Testis (tissue), 3 donors: ENCODE data around the gene ZNRF3. TPM values are rescaled to one million over a fixed set of nuclear protein-coding genes. Genes with fewer than 3 reads are reported as not detected.

Source experiments
- DNase-seq: peaks from one replicate; pipeline ENCODE4 v3.0.0-alpha.2; 2019
- H3K27ac ChIP-seq, 2 donors: fragments of 200-600 bp; sonication (generic); one replicate each; pipeline ENCODE4 v1.5.1; 2019
- H3K27me3 ChIP-seq: fragments of 200-600 bp; sonication (generic); one replicate; pipeline ENCODE4 v1.5.1; 2019
- H3K36me3 ChIP-seq: fragments of 200-600 bp; sonication (generic); one replicate; pipeline ENCODE4 v1.5.1; 2017; ENCODE audit warnings: low read depth; ENCODE audit errors: missing control alignments
- H3K4me1 ChIP-seq: fragments of 200-600 bp; sonication (generic); one replicate; pipeline ENCODE4 v1.5.1; 2019
- H3K4me3 ChIP-seq, 2 donors: fragments of 200-600 bp; sonication (generic); one replicate each; pipeline ENCODE4 v1.5.1; 2017 to 2019
- H3K9me3 ChIP-seq: fragments of 200-600 bp; sonication (generic); one replicate; pipeline ENCODE4 v1.5.1; 2017
- CTCF ChIP-seq, 3 experiments: fragments of 450-650 bp in 2 of 3; fragments of 200-600 bp in 1 of 3; sonication (generic) in 1 of 3; IDR thresholded peaks; one replicate each; pipeline ENCODE4 v1.5.1; 2016 to 2019; ENCODE audit warnings: antibody characterized with exemption in 3 of 3, mild to moderate bottlenecking in 2 of 3, moderate library complexity in 1 of 3
- POLR2A ChIP-seq: fragments of 450-650 bp; IDR thresholded peaks from one replicate; pipeline ENCODE4 v1.6.1; 2017; ENCODE audit warnings: antibody characterized with exemption, mild to moderate bottlenecking, moderate library complexity
- WGBS, 2 donors: methylation state at CpG; one replicate each; pipeline ENCODE4 v1.1.5; 2018; 5-methylcytosine and 5-hydroxymethylcytosine counted together
- intact Hi-C: fragments of 100-400 bp; cut with DNase I; formaldehyde crosslinking; loops from one replicate; pipeline ENCODE4 v1.15.1; 2023; ENCODE audit warnings: low total_unique reads
- polyA plus RNA-seq: library from polyadenylated mRNA; stranded (reverse); fragments of 350-450 nt; fragmentation: Illumina TruSeq; extraction: RNeasy Lipid Tissue Mini Kit (QIAGEN cat#74804); gene quantifications from one replicate; pipeline ENCODE4 v1.2.3, GENCODE V29; 2014; ENCODE audit warnings: low read depth, low replicate concordance; ENCODE audit not compliant: insufficient read depth
- total RNA-seq, 2 donors: library from RNA; depleted of rRNA; stranded (reverse); fragments of >200 nt; gene quantifications; one replicate each; pipeline ENCODE4 v1.2.3, GENCODE V29; 2016

Gene ZNRF3
- total and polyA plus RNA-seq, 3 donors from 2014 or later: 13.9 to 44.5 (median 32.2) TPM

GRCh38 chr22:29026579-29026978, 143.2 kb downstream of the ZNRF3 start:
- 92 to 93% methylated on average over 3 of the region's 3 CpGs for WGBS, 2 donors
- no peak overlapping the region for H3K27ac ChIP-seq
- no peaks in the 10 kb centered on the region for H3K27me3 ChIP-seq
- H3K9me3 ChIP-seq: no peaks in the 10 kb centered on the region
- TF ChIP-seq POLR2A (no peak), CTCF (IDR thresholded peaks at IDR 0.05) (no peak)
- intact Hi-C loops: no loop called here
- H3K4me3 ChIP-seq: no peak overlapping the region
- DNase-seq: no peak
- peaks cover 13% of the 10 kb centered on the region for H3K4me1 ChIP-seq
- no peaks in the 10 kb centered on the region for H3K36me3 ChIP-seq

DNA sequence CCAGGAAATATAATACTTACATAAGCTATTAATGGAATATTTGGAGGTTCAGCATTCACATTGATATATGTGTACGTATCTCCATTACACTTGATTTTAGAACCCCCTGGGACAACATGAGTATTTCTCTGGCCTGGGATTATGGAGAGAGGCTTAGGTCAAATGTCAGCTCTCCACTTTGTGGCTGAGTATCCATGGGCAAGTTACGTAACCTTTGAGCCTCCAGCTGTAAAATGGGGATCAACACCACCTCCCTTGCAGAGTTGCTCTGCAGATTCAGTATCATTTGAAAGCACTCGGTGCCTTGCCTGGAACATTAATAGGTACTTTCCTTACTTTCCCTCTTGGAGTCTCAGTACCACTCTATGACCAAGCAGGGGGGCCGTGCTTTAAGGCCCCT, 145.1 kb downstream of the ZNRF3 start:
- H3K27ac ChIP-seq: no peak overlapping the region
- WGBS, 2 donors: 89 to 92% methylated on average over 4 of the region's 4 CpGs
- TF ChIP-seq POLR2A: no peak
- no peak for TF ChIP-seq CTCF (IDR thresholded peaks at IDR 0.05)

DNA sequence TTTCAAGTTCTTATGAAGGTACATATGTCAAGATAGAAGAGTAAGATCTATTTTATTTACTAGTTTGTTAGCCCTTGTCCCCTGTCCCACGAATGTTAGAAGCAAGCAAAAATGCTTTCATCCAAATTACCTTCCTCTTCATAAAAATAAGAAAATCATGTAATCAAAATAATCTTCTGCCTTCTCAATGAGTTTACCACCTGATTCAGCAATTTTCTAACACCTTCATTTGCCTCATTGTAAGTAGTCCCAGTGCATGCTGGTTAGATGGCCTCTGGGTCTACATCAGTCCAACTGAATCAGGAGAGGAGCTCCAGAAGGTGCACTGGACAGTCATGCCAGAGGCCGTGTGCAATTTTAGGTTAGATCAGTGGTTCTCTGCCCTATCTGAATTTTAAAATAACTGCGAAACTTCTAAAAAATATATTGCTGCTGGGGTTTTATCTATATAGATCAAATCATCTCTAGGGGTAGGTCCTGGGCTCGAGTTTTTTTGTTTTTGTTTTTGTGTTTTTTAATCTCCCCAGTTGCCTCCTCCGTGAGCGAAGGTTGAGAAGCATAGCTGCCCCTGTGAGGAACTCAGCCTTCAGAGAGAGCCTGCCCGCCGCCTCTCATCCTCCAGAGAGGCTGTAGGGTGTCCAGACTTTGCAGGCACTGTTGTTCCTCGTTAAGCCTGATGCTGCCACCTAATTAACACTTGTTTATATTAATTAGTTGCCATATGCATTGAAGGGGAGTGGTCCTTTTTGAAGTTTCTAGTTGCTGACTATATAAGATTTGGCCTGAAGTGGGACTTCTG, 146.0 kb downstream of the ZNRF3 start:
- Histone ChIP-seq H3K27ac (no peak overlapping the region), H3K27me3 (no peaks in the 10 kb centered on the region), H3K4me1 (peaks cover 26% of the 10 kb centered on the region), H3K4me3 (no peak overlapping the region), H3K9me3 (no peaks in the 10 kb centered on the region), H3K36me3 (no peaks in the 10 kb centered on the region)
- TF ChIP-seq POLR2A (no peak), CTCF (IDR thresholded peaks at IDR 0.05) (no peak)
- intact Hi-C loops: no loop called here
- DNase-seq: no peak
- 81 to 87% methylated on average over 9 of the region's 9 CpGs for WGBS, 2 donors

More for the DNA sequence above, 145.1 kb downstream of the ZNRF3 start:
- Histone ChIP-seq H3K9me3 (no peaks in the 10 kb centered on the region), H3K36me3 (no peaks in the 10 kb centered on the region), H3K4me3 (no peak overlapping the region), H3K4me1 (peaks cover 26% of the 10 kb centered on the region), H3K27me3 (no peaks in the 10 kb centered on the region)
- DNase-seq: no peak
- intact Hi-C loops: no loop called here

DNA sequence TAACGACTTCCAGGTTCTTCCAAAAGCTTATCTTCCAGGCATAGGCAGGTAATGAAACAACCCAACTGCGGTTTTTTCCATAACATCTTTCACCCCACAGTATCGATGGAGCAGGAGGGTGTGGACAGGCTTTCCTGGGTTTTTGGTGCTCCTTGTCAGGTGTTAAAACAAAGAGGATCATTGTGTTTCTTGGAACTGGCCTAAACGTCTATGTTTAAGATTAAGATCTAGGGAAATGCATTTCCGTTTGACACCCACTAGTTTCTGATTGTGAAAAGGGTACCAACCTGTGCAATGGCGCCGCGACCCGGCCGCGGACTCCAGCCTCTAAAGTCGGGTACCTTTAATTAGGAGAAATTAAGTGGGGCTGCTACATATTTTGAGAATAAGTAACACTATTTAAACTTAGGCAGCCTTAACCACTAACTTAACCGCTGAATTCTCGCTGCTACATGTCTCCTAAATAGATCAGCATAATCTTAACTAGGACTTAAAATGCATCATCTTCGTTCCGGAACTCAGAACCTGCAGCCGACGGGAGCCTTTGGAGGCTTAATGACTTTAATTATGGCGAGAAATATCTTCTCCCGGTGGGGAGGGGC, 146.7 kb downstream of the ZNRF3 start:
- peak overlapping the region; percentile 42 to 51 for H3K4me3 ChIP-seq
- 37 to 45% methylated on average over 20 of the region's 20 CpGs for WGBS, 2 donors

DNA sequence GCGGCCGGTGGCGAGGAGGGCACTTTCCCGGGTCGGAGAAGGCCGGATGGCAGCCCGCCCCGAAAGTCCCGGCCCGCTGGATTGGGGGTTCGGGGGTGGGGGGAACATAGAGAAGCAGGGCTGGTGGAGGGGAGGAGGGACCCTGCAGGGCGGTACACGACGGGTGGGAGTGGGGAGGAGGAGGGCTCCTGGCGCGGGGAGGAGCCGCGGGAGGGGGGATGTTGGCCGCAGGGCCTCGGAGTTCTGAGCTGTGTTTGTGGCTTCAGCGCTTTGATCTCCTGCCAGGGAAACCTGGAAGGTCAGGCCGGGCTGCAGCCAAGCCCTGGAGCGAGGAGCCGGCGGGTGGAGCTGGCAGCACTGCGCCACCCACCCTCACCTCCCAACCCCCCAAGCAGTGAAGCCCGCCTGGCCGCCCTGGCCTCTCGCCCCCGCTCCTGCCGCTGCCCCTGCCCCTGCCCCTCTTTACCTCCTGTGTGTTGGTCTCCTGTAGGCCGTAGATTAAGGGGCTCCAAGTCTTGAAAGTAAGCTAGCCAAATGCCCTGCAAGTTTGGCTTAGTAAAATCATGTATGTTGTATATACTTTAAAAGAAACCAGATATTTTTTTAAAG, 147.3 kb downstream of the ZNRF3 start:
- WGBS, 2 donors: 4 to 7% methylated on average over 24 to 32 of the region's 32 CpGs
- intact Hi-C loops: no loop called here

More for the DNA sequence above, 146.7 kb downstream of the ZNRF3 start:
- Histone ChIP-seq H3K4me1 (peaks cover 26% of the 10 kb centered on the region), H3K9me3 (no peaks in the 10 kb centered on the region), H3K36me3 (no peaks in the 10 kb centered on the region), H3K27me3 (no peaks in the 10 kb centered on the region), H3K27ac (peak overlapping the region; percentile 90 to 93)
- intact Hi-C loops: no loop called here
- DNase-seq: no peak
- TF ChIP-seq POLR2A: no peak

More for the DNA sequence above, 147.3 kb downstream of the ZNRF3 start:
- H3K4me3 ChIP-seq: peak overlapping the region; percentile 42 to 51
- TF ChIP-seq POLR2A (no peak), CTCF (IDR thresholded peaks at IDR 0.05) (no peak)
- H3K27me3 ChIP-seq: no peaks in the 10 kb centered on the region
- peaks cover 26% of the 10 kb centered on the region for H3K4me1 ChIP-seq
- peak overlapping the region; percentile 90 to 93 for H3K27ac ChIP-seq
- H3K9me3 ChIP-seq: no peaks in the 10 kb centered on the region
- H3K36me3 ChIP-seq: no peaks in the 10 kb centered on the region
- DNase-seq: peak; percentile 85
